Testis (tissue), 2 donors: ENCODE measurements around the gene GAB3.

Source experiments
- CTCF ChIP-seq, 3 experiments: fragments of 450-650 bp in 2 of 3; fragments of 200-600 bp in 1 of 3; sonication (generic) in 1 of 3; IDR thresholded peaks; one replicate each; pipeline ENCODE4 v1.5.1; 2016 to 2019; ENCODE audit warnings: antibody characterized with exemption in 3 of 3, mild to moderate bottlenecking in 2 of 3, moderate library complexity in 1 of 3
- POLR2A ChIP-seq: fragments of 450-650 bp; IDR thresholded peaks from one replicate; pipeline ENCODE4 v1.6.1; 2017; ENCODE audit warnings: antibody characterized with exemption, mild to moderate bottlenecking, moderate library complexity

GRCh38 chrX:154652311-154653047 is 98.4 kb downstream of the GAB3 start:
- TF ChIP-seq CTCF (IDR thresholded peaks at IDR 0.05) (no peak), POLR2A (no peak)
